HL-60 (cell line): ENCODE results near the gene CLPX.

ENCODE experiments used
- POLR2AphosphoS5 ChIP-seq: IDR thresholded peaks from 2 replicates; pipeline ENCODE4 v1.6.1; 2012; ENCODE audit warnings: low read depth
- TF ChIP-seq, protein P1 (sequence below): IDR thresholded peaks from one replicate; pipeline ENCODE4 v1.5.1; 2011; ENCODE audit warnings: low read length, control low read depth, inconsistent platforms; ENCODE audit not compliant: insufficient read depth

DNA sequence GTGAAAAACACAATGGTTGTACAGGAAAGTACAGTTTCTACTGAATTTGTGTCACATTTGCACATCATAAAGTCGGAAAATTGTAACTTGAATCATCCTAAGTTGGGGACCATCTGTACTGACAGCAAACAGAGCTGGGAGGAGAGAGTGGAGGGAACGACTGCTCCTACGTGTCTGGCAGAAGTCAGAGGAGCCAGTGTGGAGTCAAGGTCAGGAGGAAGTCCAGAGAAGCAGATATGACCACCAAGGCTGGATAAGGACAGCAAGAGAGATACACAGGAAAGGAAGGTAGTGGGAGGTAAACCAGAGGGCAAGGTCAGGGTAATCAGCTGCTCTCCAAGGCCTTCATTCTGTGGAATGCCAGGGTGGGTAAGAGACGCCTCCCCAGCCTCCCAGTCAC, 28.9 kb upstream of the CLPX start:
- no peak for TF ChIP-seq POLR2AphosphoS5
- TF ChIP-seq, protein P1, sequence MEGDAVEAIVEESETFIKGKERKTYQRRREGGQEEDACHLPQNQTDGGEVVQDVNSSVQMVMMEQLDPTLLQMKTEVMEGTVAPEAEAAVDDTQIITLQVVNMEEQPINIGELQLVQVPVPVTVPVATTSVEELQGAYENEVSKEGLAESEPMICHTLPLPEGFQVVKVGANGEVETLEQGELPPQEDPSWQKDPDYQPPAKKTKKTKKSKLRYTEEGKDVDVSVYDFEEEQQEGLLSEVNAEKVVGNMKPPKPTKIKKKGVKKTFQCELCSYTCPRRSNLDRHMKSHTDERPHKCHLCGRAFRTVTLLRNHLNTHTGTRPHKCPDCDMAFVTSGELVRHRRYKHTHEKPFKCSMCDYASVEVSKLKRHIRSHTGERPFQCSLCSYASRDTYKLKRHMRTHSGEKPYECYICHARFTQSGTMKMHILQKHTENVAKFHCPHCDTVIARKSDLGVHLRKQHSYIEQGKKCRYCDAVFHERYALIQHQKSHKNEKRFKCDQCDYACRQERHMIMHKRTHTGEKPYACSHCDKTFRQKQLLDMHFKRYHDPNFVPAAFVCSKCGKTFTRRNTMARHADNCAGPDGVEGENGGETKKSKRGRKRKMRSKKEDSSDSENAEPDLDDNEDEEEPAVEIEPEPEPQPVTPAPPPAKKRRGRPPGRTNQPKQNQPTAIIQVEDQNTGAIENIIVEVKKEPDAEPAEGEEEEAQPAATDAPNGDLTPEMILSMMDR: no peak
